ENCODE measurements around the gene CAB39L.
"Not testable (repeated sequence)": the region's sequence is repeated elsewhere in the genome, so short reads cannot be mapped to it uniquely, and the experiment has no call there.

Gene CAB39L

GRCh38 chr13:49342454-49342853 lies 101.4 kb downstream of the CAB39L start:
- FAIRE-seq, result no peak

GRCh38 chr13:49341941-49342340 lies 101.9 kb downstream of the CAB39L start:
- FAIRE-seq, result no peak

GRCh38 chr13:49341517-49341916 lies 102.3 kb downstream of the CAB39L start:
- no peak for FAIRE-seq

GRCh38 chr13:49340161-49340560 lies 103.7 kb downstream of the CAB39L start:
- FAIRE-seq, result no peak

GRCh38 chr13:49336655-49337054 lies 107.2 kb downstream of the CAB39L start:
- no peak for FAIRE-seq

- no peak for FAIRE-seq
Observed at GRCh38 chr13:49330546-49330864, 113.4 kb downstream of the CAB39L start.

GRCh38 chr13:49329831-49330545 lies 113.9 kb downstream of the CAB39L start:
- FAIRE-seq, result no peak

GRCh38 chr13:49327145-49327544 lies 116.7 kb downstream of the CAB39L start:
- FAIRE-seq, result not testable (repeated sequence)

GRCh38 chr13:49326222-49326917 lies 117.5 kb downstream of the CAB39L start:
- no peak for FAIRE-seq

GRCh38 chr13:49323344-49323743 lies 120.5 kb downstream of the CAB39L start:
- FAIRE-seq, result no peak

- no peak for FAIRE-seq
Observed at GRCh38 chr13:49322702-49323101, 121.2 kb downstream of the CAB39L start.

GRCh38 chr13:49320975-49321374 lies 122.9 kb downstream of the CAB39L start:
- FAIRE-seq, result no peak

- no peak for FAIRE-seq
Observed at GRCh38 chr13:49319951-49320350, 123.9 kb downstream of the CAB39L start.

GRCh38 chr13:49319551-49319950 lies 124.3 kb downstream of the CAB39L start:
- FAIRE-seq, result no peak

- FAIRE-seq, result no peak
Observed at GRCh38 chr13:49315756-49316482, 127.9 kb downstream of the CAB39L start.

GRCh38 chr13:49315036-49315565 lies 128.8 kb downstream of the CAB39L start:
- no peak for FAIRE-seq

GRCh38 chr13:49314344-49314882 lies 129.5 kb downstream of the CAB39L start:
- FAIRE-seq, result no peak

GRCh38 chr13:49311816-49312215 lies 132.0 kb downstream of the CAB39L start:
- FAIRE-seq, result no peak

GRCh38 chr13:49310251-49310650 lies 133.6 kb downstream of the CAB39L start:
- FAIRE-seq, result no peak

- FAIRE-seq, result no peak
Observed at GRCh38 chr13:49308921-49309408, 134.9 kb downstream of the CAB39L start.

GRCh38 chr13:49308097-49308875 lies 135.6 kb downstream of the CAB39L start:
- no peak for FAIRE-seq

GRCh38 chr13:49307365-49307764 lies 136.5 kb downstream of the CAB39L start:
- FAIRE-seq, result no peak
